GM19238 (cell line): Measurements from ENCODE around the gene SMURF1.
A peak's percentile ranks its signal among the peaks of the same experiment; 100 is the strongest.

Experiments used
- DNase-seq: peaks from one replicate; pipeline ENCODE4 v3.0.0; 2011; ENCODE audit warnings: low spot score; ENCODE audit not compliant: insufficient read length

Gene SMURF1

DNA sequence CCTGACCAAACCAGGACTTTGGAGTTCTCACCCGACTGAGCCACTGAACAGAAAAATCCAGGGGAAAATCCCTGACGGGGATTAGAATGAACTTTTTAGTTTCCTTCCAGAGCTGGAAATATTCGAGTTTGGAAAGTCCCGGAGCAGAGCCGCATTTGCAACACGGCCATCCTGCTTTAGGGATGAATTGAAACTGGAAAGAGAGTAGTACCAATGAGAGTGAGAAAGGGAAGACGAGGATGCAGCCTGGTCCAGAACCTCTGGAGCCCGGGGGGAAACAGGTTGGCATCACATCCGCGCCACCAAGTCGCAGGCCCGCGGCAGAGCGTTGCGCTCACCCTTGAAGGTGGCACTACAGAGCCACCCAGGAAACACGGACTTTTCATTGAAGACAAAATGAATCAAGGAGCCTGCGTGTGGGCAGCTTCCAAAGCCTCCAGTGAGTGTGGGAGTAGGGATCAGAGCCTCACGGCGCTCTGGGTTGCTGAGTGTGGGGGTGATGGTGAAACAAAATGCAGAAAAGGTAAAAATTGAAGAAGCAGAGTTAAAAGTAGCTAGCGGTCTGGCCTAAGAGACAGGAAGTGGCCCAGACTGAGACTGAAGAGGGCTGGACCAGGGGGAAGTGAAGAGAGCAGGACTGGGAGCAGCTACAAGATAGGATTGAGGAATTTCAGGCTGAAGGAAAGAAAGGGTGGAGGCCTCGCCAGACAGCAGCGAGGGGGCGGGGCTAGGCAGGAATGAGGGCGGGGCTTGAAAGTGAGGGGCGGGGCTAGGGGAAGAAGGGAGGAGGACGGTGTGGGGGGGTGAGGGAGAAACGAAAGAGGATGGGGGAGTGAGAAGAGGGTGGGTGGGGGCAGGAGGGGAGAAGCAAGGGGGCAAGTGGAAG is 1.8 kb downstream of the SMURF1 start:
- DNase-seq = peak; percentile 7

DNA sequence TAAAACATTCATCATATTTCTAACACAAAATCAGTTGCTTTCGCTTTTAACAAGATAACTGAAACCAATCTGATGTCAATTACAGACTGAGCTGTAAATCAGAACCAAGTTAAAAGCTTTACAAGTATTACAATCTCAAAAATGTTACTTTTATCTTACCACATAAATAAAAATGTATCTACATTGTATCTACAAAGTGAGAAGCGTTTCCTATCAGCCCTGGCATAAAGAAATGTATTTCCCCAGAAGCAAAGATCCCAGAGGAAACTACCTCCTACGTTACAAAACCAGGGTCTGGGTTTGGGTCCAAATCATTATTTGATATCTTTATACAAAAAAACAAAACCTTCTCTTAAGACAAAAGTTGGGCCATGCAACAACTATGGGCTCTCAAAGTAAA is 2.6 kb downstream of the SMURF1 start:
- DNase-seq = no peak

DNA sequence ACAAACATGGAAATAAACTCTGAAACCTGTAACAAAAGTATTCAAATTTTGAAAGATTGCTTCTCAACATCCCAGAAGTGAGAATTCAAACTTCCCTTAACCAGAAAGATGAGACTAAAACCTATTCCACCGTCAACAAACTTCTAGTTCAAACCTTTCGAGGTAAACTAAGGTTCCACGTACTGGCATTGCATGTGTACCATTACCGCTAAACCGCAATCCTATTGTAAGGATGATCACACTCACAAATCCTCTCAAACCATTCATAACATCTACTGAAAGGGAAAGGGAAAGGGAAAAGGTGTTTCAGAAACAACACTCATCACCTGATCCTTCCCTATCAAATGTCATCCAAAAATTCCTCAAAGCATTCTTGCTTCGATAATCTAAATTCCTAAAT is 3.1 kb downstream of the SMURF1 start:
- DNase-seq = no peak

DNA sequence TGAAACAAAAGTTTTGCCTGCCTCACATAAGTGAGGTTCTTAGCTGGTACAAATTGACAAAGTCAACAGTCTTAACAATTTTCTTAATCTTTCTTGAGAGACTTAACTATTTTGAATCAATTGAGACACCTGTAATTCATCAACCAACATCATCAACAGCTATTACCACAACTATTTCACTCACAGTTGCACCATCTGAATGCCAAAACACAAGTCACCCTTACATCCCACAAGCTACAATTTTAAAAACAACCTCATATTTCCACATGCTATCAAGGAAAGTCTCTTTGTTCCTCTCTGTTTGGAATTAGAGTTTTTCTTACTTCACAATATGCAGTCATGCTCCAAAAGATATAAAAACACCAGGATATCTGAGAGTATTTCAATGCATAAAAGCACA is 4.9 kb downstream of the SMURF1 start:
- DNase-seq = no peak

DNA sequence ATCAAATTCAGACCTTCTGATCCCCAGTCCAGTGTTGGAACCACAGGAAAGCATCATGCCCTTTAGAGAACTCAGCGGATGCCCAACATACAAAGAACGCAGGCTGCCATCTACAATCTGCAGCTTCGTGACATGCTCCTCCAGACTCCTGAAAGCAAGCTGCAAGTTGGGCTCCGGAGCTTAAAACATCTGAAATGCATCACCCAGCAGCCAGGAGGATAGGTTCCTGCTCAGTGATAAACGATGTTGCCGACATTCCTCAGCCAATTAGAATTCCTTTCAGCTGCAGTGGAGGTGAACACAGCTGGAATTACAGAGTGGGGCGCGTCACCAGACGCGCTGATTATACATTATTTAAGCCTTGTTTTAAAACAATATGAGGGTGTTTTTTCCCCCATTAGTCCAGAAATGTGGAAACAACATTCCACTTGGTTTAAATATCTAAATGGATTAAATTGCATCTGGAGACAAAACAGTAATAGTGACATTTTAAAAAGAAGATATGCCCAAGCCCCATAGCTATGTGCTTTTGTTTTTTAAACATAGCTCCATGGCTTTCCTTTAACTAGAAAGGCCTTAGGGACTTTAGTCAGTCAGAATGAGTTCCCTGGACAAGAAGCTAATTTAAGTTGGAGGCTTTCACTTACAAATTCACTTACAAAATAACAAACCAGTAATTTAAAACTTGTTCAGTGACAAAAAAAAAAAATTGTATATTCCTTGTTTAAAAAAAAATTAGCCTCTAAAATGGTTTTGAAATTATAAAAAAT is 6.3 kb downstream of the SMURF1 start:
- no peak for DNase-seq

DNA sequence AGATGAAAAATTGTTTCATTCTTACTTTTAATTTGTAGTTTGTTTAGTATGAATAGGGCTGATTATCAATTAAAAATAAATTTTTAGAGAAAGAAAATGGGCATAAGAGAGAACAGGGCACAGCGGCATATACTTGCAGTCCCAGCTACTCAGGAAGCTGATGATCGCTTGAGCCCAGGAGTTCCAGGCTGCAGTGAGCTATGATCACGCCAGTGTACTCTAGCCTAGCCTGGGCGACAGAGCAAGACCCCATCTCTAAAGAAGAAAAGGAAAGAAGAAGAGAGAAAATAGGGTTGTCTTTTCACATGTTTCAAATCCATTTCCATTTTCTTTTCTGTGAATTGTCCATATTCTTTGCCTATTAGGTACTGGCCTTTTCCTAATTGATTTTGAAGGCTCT is 8.0 kb downstream of the SMURF1 start:
- DNase-seq = no peak

DNA sequence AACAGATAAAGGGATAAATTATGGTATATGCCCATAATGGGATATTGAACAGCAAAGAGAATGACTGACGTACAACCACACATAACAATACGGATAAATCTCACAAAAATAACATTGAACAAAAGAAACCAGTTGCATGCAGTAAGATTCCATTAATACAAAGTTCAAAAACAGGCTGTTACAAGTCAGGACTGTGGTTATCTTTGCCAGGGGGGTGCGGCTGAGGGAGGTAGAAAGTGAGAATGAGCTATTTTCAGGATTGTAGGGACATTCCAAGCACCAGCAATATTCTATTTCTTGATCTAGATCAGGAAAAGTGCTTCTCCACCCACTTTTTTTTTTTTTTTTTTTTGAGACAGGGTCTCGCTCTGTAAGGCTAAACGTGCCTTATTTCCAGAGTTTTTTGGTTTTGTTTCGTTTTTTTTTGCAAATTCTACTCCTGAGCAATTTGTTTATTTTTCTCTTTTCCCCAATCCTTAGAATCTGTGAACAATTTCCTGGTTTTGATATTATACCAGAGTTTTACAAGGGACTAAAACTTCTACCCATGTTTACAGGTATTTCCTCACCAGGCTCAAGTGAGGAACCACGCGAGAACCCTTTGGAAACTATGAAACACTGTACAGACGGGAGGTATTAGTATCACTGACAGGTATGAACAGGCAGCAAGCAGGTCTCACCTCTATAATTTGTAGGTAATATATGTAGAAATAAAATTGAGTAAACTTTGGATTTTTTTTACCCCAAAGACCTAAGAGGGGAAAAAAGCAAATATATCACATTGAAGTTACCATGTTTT is 9.9 kb downstream of the SMURF1 start:
- DNase-seq = no peak

DNA sequence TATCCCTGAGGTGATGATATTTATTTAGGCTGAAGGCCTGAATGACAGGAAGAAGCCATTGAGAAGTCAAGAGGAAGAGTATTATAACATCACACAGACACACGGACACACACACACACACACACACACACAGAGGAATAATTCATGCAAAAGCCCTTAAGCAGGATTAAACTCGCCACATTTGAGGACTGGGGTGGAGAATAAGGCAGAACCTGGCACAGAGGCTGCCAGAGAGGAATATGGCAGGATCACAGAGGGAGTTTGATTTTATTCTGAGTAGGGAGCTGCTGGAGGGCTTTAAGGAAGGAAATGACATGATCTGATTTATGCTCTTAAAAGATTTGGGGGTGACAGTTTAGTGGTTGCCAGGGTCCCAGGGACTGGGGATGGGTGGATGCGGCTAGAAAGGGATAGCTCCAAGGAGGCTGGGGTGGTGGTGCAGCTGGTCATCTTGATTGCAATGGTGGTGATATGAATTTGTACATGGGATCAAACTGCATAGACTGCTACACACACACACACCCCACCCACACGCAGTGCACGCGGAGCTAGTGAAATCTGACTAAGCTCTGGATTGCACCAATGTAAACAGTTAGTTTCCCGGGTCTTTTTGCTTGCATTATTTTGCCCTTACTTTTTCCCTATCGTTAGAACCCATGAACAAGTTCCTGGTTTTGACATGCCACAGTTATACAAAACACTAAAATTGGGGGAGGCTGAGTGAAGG is 11.2 kb downstream of the SMURF1 start:
- DNase-seq = no peak

DNA sequence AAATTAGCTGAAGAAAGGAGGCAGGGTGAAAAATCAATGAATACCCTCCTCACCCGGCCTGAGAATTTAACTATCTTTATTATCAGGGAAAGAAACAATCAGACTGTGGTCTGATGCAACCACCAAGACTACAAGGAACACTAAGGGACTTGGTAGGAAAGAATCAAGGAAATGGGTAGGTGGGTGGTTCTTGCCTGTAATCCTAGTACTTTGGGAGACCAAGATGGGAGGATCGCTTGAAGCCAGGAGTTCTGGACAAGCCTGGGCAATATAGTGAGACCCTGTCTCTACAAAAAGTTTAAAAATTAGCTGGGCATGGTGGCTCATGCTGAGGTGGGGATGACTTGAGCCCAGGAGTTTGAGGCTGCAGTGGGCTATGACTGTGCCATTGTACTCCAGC is 12.6 kb downstream of the SMURF1 start:
- DNase-seq = no peak

DNA sequence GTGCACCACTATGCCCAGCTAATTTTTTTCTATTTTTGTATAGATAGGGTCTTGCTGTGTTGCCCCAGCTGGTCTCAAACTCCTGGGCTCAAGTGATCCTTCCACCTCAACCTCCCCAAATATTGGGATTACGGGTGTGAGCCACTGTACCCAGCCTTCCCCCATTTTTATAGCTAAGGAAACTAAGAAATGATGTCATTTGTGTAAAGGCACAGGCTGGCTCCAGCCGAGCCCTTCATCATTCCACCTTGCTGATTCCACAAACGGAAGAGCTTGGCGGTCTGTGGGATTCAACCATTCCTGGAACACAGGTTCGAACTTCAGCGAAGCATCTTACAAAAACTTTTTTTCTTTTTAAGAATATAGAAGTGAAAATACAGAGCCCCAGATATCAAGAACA is 14.4 kb downstream of the SMURF1 start:
- DNase-seq = no peak

DNA sequence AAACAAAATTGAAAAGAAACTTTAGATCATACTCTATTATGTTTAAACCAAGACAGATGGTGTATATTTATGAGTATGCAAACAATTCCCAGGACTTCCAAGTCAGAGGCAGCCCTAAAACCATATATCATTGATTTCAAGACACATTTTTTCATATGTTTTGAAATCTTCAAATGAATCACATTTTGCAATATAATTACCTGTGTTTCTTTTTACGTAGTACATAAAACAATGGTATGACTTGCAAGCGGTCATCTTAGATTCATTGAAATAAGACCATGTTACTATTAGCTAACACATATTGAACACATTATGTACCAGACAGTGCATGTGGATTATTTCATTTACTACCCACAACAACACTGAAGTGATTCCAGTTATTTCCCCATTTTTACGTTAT is 14.9 kb downstream of the SMURF1 start:
- no peak for DNase-seq

DNA sequence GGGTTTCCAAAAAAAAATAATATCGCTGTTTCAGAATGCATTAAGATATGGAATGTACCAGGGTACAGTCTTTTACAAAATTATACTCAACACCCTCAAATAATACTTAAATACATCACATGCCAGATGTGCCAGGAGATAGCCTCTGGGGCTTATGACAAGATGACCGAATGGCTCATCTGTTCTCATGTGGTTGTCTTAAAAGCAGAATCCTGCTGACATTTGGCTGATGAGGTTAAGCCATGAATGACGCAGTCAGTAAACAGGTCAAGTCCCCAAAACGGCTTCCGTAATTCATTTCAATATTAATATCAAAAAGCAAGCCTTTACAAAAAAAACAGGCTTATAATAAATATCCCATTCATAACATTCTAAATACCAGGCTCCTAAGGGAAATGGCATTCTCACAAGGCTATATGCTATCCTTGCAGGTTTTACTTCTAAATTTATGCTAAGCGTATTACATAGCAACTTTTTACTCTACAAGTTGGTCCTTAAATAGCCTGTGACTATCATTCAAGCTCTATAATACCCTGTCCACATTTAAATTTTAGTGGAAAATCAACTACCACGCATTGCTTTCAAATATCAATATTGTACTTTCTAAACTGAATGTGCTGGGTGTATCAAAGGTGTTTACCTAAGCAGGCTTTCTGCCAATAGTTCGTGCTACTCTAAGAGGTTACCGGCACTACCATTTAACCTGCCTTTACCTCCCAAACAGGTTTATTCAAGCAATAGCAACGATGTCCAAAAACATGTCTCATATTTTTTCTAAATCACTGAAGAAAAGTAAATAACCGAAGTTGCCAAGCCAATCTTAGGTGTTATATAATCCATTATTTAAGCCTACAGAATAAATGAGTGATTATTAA is 15.6 kb downstream of the SMURF1 start:
- no peak for DNase-seq

DNA sequence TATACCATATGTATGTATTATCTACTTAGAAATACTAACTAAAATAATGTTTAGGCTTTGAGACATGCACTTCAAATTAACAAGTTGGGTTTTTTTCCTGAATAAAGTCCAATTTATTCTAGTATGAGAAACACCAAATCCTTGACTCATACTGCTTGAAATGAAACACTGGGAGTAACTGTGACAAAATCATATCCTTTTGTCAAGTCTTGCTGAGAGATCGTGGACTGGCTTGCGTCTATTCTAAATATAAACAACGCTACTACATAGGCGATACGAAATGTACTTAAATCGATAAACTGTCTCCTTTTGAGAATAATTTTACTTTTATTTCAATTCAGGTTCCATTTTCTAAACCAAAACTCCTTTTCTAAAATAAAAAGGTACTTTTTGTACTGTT is 16.3 kb downstream of the SMURF1 start:
- no peak for DNase-seq

DNA sequence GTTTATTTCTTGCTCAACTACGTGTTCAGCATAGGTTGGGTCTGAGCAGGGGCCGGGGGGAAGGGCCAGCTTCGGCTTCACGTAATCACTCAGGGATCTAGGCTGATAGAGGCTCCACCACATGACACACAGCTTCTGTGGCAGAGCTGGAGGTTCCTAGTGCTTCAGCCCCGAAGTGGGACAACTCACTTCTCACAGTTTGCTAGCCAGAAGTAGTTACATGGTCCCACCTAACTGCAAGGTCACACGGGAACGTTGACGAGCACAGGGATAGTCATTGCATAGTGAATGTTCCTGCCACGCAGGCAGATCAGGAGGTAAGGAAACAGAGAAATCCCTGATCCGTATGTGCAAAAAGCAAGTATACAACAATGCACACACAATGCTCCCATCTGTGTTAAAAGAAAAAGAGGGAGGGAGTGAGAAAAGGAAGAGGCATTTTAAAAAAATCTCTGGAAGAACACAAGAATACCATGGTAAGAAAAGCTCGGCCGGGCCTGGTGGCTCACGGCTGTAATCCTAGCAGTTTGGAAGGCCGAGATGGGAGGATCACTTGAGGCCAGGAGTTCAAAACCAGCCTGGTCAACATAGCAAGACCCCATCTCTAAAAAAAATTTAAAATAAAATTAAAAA is 16.9 kb downstream of the SMURF1 start:
- DNase-seq = no peak

DNA sequence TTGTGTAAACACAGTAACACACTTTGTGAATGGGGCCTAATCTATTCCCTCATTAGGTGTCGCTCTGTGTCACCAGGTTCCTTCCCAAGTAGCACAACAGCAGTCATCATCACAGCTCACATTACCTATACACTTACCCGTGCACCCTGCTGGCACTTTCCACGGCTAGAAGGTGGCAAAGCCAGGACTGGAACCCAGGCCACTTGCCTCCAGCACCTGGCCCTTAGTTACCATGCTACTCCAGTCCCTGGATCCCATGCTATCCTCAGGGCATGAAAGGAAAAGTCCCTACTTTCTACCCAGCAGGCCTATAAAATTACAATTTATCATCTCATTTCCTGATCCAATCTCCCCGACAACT is 18.4 kb downstream of the SMURF1 start:
- DNase-seq = no peak

DNA sequence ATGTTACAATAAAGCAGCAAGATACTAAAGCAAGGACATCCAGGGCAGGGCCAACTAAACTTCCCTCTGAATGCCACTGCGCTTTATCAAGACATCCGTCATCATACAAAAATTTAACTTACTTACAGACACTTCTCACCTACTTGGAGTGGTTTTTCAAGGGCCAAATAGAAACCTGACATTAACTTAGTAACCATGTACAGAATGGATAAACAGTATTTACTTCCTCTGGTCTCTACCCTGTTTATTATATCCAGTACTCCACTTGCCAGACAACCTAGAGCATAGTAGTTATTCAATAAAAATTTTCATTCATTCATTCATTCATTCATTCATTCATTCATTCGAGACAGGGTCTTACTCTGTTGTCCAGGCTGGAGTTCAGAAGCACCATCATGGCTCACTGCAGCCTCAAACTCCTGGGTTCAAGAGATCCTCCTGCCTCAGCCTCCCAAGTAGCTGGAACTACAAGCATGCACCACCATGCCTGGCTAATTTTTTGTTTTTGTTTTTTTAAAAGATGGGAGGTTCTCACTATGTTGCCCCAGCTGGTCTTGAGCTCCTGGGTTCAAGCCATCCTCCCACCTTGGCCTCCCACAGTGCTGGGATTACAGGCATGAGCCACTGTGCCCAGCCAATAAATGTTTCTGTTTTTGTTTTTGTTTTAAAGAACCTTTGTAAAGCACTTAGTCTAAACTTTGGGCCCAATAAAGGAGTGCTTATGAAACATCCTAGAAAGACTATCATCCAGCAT is 19.0 kb downstream of the SMURF1 start:
- DNase-seq = no peak

DNA sequence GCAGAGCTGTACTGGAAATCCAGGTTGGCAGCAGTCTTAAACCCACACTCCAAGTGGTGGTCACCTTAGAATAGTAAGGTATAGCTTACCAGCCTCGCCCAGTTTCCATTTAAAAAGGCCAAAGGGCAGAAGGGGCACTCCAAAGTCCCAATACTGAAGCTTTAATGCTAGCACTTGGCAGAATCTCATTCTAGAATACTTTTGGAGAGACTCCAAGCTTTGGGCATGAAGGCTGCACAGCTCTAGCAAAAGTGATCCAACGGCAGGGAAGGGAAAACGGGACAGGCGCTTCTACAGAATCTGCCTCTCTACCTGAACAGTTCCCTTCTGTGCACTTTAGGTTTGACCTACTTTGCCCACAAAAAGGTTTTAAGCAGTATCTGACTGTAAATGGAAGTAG is 19.7 kb downstream of the SMURF1 start:
- DNase-seq = no peak

DNA sequence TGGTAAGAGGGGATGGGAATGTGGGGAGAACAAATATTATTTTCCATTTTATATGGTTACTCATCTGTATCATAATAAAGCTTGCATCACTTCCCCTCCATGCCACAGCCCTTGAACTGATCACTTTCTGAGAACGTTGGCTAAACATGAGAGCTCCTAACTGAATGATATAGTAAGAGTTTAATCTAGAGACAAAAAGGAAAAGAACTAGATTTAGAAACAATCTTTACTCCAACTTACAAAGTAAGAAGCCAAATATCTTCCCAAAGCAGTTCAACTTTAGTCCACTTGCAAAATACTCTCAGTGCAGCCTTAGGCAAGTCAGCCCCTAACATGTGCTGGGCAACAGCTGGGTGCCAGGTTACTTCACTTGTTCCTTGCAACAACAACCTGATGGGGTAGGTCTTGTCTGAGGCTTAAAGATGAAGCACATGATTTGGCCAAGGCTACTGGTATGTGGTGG is 20.3 kb downstream of the SMURF1 start:
- no peak for DNase-seq

DNA sequence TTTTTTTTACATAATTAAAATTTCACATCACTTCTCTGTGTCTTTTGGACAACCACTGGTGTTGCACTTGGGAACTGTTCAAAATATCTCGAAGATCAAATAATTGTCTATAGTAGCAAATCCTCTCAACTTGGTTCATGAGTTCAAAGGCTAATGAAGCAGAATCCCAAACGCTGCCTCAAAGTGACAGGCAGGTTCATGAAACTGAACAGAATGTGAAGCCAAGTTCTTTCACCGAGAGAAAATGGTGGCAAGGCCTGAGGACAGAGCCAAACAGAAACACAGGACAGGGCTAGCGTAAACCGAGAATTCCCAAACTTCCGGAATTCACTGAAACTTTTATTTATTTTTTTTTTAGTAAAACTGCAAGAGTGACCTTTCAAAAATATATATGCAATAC is 21.1 kb downstream of the SMURF1 start:
- DNase-seq = no peak
